Dedifferentiated amniotic fluid mesenchymal stem cell (primary cell): Measurements from ENCODE around the gene NHP2.
"Not testable (repeated sequence)": the region's sequence is repeated elsewhere in the genome, so short reads cannot be mapped to it uniquely, and the experiment has no call there.

Experiments used
- DNase-seq: peaks from one replicate; pipeline ENCODE4 v3.0.0-alpha.2; 2016; ENCODE audit errors: extremely low spot score

Gene NHP2

GRCh38 chr5:178130576-178131445, 22.9 kb downstream of the NHP2 start, which contains the start of gene RMND5B:
Gene RMND5B (plus strand): TSS chr5:178131014. CDS start chr5:178138120, 7,106 bp downstream.
- peak; percentile 63 for DNase-seq

GRCh38 chr5:178130234-178130575, 23.5 kb downstream of the NHP2 start:
- DNase-seq, result not testable (repeated sequence)

GRCh38 chr5:178129296-178129695, 24.4 kb downstream of the NHP2 start:
- no peak for DNase-seq

DNA sequence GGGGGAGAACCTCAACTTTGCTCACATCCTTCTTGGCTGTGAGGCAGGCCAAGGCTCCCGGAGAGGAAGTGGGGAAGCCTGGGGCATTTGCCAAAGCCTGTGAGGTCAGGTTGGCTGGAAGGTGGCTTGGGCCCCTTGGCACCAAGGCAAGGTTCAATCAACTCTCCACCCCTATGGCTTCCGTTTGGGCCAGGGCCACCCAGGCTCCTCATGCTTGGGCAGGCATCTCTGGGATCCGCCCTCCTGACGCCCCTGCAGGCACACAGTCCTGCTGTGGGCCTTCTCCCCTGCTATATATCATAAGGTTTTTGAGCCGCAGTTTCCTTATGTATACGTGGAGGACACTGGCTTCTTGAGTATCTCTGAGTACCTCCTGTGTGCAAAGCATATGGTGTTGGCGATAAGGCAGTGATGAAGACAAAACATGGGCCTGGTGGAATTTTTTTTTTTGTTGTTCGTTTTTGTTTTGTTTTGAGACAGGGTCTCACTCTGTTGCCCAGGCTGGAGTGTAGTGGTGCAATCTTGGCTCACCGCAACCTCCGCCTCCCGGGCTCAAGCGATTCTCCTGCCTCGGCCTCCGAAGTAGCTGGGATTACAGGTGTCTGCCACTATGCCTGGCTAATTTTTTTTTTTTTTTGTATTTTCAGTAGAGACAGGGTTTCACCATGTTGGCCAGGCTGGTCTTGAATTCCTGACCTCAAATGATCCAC, 26.2 kb downstream of the NHP2 start:
- not testable (repeated sequence) for DNase-seq

DNA sequence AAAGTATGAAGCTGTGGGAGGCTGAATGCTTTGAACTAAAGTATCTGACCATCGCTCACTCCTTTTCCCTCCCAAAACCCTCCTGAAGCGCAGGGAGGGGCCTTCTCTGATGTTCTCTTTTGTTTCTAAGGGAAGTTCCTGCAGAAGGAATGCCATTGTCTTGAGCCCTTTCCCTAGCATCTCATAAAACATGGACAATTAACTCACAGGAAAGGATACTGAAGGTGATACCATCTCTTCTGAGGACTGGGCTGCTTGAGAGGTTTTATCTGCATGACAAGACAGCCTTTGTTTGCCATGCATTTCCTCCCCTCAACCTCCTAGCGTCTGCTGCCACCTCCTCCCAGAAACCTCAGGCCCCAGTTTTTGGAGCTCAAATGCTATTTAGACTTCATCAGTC, 27.1 kb downstream of the NHP2 start:
- DNase-seq, result no peak

DNA sequence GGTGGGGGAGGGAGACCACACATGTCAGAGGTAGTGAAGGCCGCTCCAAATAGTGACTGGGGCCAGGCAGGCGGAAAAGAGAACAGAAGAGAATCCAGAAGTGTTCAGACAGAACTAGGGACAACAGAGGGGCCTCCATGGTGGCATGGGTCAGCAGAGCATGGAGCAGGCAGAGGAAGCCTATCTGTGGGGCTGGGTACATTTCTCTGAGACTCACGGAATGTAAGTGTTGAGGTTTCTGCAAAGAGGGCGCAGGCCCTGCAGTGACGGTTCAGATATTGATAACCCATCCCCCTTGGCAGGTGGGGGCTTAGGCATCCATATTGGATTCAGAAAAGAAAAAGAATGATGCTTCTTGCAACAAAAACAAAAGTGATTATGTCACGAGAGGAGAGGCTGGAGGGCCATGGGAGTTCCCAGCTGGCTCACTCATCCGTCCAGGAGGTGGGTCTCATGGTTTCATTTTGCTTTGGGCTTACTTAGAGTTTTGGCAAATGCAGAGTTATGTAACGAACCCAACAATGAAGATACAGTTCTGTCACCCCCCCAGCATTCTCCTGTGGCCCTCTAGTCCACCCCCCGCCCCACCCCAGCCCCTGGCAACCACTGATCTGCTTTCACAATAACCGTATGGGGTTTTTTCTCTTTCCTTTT, 28.3 kb downstream of the NHP2 start:
- DNase-seq, result no peak

DNA sequence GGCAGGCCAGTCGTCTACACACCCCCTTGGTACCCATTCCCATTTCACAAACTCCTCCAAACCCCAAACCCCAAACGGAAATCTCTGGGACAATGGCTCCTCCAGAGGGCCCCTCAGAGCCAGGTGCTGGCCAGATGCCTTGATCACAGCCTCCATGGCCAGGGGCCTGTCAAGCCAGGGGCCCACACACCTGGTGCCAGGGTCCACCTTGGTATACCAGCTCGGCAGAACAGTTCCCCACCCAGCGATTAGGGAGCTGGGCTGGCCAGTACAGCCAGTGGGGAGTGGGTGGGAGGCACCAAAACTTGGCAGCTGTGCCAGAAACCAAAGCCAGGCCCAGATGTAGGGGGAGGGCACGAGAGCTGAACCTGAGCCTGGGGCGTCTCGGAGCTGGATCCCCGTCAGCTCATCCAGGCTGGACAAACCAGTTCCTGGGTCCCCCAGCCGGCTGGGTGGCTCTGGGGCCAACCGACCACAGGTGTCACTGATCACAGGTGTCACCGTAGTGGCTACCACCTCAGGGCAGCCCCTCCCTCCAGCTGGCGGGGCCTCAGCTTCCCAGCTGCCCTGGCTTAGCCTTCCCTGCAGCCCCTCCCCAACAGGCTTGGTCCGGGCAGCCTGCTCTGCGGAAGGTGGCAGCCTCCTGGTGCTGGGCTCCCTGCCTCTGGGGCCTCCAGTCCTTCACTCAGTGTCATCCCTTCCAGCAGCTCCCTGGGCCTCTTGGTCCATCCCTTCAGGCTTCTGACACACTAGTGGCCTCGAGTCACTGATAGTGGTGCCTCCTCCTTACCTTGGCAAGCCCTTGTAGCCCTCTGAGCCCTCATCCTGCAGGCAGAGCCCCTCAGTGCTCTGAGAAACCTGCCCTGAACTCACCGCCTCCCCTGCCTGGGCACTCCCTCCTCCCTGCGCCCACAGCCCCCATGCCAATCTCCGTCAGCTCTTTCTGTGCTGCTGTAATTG, 29.4 kb downstream of the NHP2 start:
- DNase-seq, result no peak

DNA sequence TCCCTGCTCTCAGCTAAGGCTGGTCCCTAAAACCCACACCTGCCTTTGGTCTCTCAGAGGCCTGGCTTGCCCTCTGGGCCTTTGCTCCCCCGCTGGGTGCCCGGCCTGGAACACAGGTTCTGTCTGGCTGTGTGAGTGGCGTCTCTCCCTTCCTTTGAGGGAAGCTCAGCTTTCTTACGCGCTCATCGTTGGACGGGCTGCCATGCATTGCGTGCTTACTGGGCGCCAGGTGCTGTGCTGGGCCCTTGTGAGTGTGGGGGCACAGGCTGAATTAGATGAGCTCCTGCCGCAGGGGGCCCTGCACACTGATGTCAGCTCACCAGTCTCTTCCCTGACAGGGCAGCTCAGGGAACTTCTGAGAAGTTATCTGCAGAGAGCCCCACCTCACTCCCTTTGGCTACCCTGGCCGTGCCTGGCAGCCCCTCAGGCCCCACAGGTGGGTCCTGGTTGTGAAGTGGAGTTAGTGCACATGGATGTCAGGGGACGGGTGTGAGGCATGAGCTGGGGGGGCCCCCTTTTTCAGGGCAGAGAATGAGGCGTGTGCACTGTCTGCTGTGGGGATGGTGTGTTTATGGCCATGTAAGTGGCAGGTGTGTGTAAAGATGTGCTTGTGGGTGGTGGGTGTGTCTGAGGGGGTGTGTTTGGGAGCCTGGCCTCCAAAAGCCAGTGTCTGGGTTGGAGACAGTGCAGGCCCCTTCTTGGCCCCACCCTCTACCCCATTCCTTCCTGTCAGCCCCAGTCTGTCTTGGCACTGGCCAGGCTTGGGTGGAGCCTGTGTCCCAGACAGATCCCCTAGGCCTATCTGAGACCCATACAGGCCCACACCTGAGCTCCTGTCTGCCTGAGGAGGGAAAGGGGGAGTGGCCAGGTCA, 30.4 kb downstream of the NHP2 start:
- no peak for DNase-seq

DNA sequence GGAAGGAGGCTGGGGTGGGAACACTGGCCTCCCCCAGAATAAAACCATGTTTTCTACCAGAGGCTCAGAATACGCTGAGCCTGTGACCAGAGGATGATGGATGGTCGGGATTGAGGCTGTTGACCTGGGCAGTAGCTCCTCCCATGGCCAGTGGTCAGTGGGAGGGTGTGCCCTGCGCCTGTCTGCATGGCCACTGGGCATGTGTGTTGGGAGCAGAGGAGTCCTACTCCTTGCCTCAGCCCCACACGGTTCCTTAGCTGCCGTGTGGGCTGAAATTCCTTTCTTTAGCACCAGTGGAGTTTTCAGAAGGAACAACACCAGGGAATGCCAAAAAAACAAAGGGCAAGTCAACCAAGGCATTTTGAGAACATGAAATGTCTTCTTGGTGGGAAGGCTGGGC, 31.3 kb downstream of the NHP2 start:
- DNase-seq, result no peak

GRCh38 chr5:178121391-178122276, 32.1 kb downstream of the NHP2 start:
- DNase-seq, result no peak

- DNase-seq, result no peak
Observed at GRCh38 chr5:178120607-178121357, 32.9 kb downstream of the NHP2 start.

GRCh38 chr5:178119915-178120606, 33.6 kb downstream of the NHP2 start:
- DNase-seq, result no peak

GRCh38 chr5:178117923-178118701, 35.6 kb downstream of the NHP2 start:
- no peak for DNase-seq

DNA sequence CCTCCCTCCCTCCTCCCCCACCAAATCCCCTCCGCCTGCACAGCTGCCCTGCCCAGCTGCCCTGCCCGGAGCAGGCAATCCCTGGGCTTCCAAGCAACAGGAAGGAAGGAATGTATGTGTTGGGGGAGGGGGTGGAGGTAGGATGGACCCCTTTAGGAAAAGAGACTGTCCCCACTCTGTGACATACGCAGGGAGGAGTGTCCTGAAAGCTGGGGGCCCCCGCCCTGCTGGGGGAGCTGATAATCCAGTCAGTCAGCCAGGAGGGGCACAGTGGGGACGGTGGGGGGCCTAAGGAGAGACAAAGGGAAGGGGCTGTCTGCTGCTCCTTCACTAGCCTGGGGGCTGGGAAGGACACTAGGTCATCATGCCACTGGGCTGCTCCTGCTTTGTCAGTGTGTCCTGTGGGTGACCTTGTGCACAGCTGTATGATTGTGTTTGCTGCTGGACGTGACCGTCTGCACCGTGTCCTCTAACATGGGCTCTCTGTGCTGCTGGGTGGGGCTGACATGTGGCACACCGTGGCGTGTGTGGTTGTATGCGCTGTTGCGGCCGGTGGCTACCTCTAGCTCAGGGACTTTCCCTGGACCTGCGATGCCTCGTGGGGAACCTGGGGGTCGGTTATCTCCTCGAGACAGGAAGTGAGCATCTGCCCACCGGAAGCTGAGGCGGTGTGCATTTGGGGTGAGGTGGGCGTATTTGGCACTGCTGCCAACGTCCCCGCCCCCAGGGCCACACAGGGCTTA, 37.4 kb downstream of the NHP2 start:
- DNase-seq, result no peak

DNA sequence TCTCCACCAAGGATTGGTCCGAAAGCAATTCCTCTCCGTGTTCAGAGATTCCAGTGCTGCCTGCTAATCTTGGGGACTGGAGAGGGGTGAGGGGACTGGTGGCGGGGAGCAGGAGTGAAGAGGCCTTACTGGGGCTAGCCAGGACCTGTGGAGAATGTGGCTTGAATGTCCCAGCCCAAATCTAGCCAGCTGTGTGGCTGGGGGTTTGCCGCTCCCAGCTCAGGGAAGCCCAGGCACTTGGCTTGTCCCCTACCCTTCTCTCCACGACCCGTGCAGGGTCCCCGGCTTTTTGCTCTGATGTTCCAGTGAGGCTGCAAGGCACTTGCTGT, 37.9 kb downstream of the NHP2 start:
- no peak for DNase-seq

GRCh38 chr5:178115136-178115813, 38.4 kb downstream of the NHP2 start:
- DNase-seq, result no peak
